ENCODE data around the gene EAF1. TPM values are rescaled to one million over a fixed set of nuclear protein-coding genes. Genes with fewer than 3 reads are reported as not detected.

EAF1 gene
- total RNA-seq, 2 experiments from 2014 or later: 21.6 to 23.8 TPM

DNA sequence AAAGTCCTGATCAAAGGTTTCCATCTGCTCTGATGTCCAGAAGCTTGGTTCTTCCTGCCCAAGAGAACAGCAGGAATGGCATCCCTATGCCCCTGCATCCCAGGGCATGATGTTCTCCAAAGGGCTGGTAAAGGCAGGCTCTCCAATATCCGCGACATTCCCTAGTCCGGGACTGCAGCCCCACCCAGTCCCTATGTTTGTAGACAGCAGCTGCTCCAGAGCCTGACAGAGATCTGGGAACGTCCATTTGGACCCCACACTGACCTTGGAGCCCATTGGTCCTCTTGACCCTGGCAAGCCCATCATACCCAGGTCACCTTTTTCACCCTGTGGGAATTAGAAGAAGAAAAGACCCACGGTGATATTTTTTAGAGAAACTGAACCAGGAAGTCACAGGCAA is 47.8 kb downstream of the EAF1 start:
- H3K36me3 ChIP-seq (ENCODE audit: insufficient read depth, low read length): no peaks in the 10 kb centered on the region
- no peak overlapping the region for H3K4me3 ChIP-seq (ENCODE audit: low read depth, low read length, poor library complexity, severe bottlenecking)
- ChIA-PET CTCF (ENCODE audit: unreplicated experiment) (no interaction called here), POLR2A (interaction anchor here (0.6 kb wide), 1 partner anchor 111 kb away, joined by 4 read pairs; no protein-coding TSS in a partner anchor)
- H3K27ac ChIP-seq (ENCODE audit: low read depth, low read length, poor library complexity, severe bottlenecking): no peak overlapping the region
- intact Hi-C loops (cut with micrococcal nuclease; ENCODE audit: unreplicated experiment): no loop called here
- no TSS peak for BruUV-seq (replicated peaks)
- no peaks in the 10 kb centered on the region for H3K4me1 ChIP-seq (ENCODE audit: insufficient read depth, low read length, poor library complexity, severe bottlenecking)
- H4K20me1 ChIP-seq (ENCODE audit: insufficient read depth, low read length): no peaks in the 10 kb centered on the region
- no peak for TF ChIP-seq EZH2phosphoT487 (IDR thresholded peaks at IDR 0.05; ENCODE audit: borderline replicate concordance, low read depth, low read length)
- TF ChIP-seq, protein P1, sequence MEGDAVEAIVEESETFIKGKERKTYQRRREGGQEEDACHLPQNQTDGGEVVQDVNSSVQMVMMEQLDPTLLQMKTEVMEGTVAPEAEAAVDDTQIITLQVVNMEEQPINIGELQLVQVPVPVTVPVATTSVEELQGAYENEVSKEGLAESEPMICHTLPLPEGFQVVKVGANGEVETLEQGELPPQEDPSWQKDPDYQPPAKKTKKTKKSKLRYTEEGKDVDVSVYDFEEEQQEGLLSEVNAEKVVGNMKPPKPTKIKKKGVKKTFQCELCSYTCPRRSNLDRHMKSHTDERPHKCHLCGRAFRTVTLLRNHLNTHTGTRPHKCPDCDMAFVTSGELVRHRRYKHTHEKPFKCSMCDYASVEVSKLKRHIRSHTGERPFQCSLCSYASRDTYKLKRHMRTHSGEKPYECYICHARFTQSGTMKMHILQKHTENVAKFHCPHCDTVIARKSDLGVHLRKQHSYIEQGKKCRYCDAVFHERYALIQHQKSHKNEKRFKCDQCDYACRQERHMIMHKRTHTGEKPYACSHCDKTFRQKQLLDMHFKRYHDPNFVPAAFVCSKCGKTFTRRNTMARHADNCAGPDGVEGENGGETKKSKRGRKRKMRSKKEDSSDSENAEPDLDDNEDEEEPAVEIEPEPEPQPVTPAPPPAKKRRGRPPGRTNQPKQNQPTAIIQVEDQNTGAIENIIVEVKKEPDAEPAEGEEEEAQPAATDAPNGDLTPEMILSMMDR (conservative IDR thresholded peaks at IDR 0.05; ENCODE audit: low read length): no peak
- no peaks in the 10 kb centered on the region for H3K79me2 ChIP-seq (ENCODE audit: insufficient read depth, low read depth, low read length)
- H3K9me3 ChIP-seq (ENCODE audit: low read length): no peaks in the 10 kb centered on the region
- no peaks in the 10 kb centered on the region for H3K9me2 ChIP-seq (ENCODE audit: insufficient read depth, low read length)
- H2AFZ ChIP-seq (ENCODE audit: low read length): no peak overlapping the region
- H3K4me2 ChIP-seq (ENCODE audit: low read length): no peak overlapping the region
- no peak for DNase-seq (ENCODE audit: low spot score)

DNA sequence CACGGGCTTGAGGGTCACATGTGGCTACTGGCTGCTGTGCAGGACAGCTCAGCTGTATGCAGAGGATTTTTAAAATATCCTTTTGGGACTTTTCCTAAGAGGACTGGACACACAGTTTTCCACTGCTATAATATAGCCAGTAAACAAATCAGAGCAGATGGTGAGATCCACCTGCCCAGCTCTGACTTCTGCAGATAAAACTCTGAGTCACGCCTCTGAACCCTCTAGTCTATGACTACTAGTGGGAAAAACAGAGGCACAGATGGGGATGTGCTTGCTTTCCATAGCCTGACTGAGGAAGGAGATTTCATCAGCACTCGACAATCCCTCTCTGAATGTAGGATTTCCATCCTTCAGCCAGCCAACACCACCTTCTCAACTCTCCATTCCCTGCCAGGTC is 49.0 kb downstream of the EAF1 start:
- no peaks in the 10 kb centered on the region for H3K4me1 ChIP-seq (ENCODE audit: insufficient read depth, low read length, poor library complexity, severe bottlenecking)
- no peaks in the 10 kb centered on the region for H3K9me2 ChIP-seq (ENCODE audit: insufficient read depth, low read length)
- no peak for TF ChIP-seq EZH2phosphoT487 (IDR thresholded peaks at IDR 0.05; ENCODE audit: borderline replicate concordance, low read depth, low read length)
- TF ChIP-seq, protein P1 (conservative IDR thresholded peaks at IDR 0.05; ENCODE audit: low read length): no peak
- intact Hi-C loops (cut with micrococcal nuclease; ENCODE audit: unreplicated experiment): no loop called here
- POLR2A ChIA-PET: no interaction called here
- no peaks in the 10 kb centered on the region for H4K20me1 ChIP-seq (ENCODE audit: insufficient read depth, low read length)
- no peak overlapping the region for H3K27ac ChIP-seq (ENCODE audit: low read depth, low read length, poor library complexity, severe bottlenecking)
- H3K4me3 ChIP-seq (ENCODE audit: low read depth, low read length, poor library complexity, severe bottlenecking): no peak overlapping the region
- no peak overlapping the region for H3K4me2 ChIP-seq (ENCODE audit: low read length)
- H3K36me3 ChIP-seq (ENCODE audit: insufficient read depth, low read length): no peaks in the 10 kb centered on the region
- CTCF ChIA-PET (ENCODE audit: unreplicated experiment): no interaction called here
- H2AFZ ChIP-seq (ENCODE audit: low read length): no peak overlapping the region
- no peaks in the 10 kb centered on the region for H3K9me3 ChIP-seq (ENCODE audit: low read length)
- BruUV-seq (replicated peaks): no TSS peak
- no peaks in the 10 kb centered on the region for H3K79me2 ChIP-seq (ENCODE audit: insufficient read depth, low read depth, low read length)
- no peak for DNase-seq (ENCODE audit: low spot score)

DNA sequence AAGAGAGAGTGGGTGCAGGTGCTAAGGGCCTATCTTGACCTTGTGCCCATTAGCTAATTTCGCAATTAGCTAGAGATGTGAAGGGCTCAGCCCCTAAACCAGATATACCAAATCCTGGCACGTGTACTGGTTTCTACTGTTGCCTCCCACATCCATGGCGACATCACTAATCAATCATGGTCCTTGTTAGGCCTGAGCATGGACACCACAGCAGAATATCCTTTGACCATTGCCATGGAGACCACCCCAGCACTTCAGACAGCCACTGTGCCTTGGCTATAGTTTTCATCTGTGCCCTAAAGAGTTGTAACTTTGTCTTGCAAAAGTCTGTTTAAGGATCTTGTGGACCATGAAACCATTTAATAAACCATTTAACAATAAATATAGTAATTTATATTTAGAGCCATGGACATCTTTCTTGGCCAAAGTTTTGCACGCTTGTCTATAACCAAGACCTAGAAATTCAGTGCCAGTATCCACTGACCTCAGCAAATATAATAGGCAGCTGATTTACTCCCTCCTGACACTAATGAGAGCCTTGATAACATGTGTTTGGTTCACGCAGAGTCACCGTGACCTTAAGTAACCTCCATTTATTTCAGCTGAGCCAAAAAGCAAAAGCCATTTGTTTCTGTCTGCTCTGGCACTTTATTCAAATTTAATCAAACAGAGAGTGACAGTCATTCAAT is 50.7 kb downstream of the EAF1 start:
- no peak for DNase-seq (ENCODE audit: low spot score)
- Histone ChIP-seq H3K9me2 (ENCODE audit: insufficient read depth, low read length) (no peaks in the 10 kb centered on the region), H3K4me1 (ENCODE audit: insufficient read depth, low read length, poor library complexity, severe bottlenecking) (no peaks in the 10 kb centered on the region), H3K4me3 (ENCODE audit: low read depth, low read length, poor library complexity, severe bottlenecking) (no peak overlapping the region), H3K36me3 (ENCODE audit: insufficient read depth, low read length) (no peaks in the 10 kb centered on the region), H3K27ac (ENCODE audit: low read depth, low read length, poor library complexity, severe bottlenecking) (no peak overlapping the region), H3K4me2 (ENCODE audit: low read length) (no peak overlapping the region), H3K9me3 (ENCODE audit: low read length) (no peaks in the 10 kb centered on the region), H3K79me2 (ENCODE audit: insufficient read depth, low read depth, low read length) (no peaks in the 10 kb centered on the region), H4K20me1 (ENCODE audit: insufficient read depth, low read length) (no peaks in the 10 kb centered on the region), H2AFZ (ENCODE audit: low read length) (no peak overlapping the region)
- intact Hi-C loops (cut with micrococcal nuclease; ENCODE audit: unreplicated experiment): no loop called here
- POLR2A ChIA-PET: interaction anchor here (0.7 to 0.9 kb wide), 2 partner anchors 15 to 122 kb away, joined by 3 to 4 read pairs; no protein-coding TSS in a partner anchor
- CTCF ChIA-PET (ENCODE audit: unreplicated experiment): no interaction called here
- no peak for TF ChIP-seq EZH2phosphoT487 (IDR thresholded peaks at IDR 0.05; ENCODE audit: borderline replicate concordance, low read depth, low read length)
- TF ChIP-seq, protein P1 (conservative IDR thresholded peaks at IDR 0.05; ENCODE audit: low read length): no peak
- no TSS peak for BruUV-seq (replicated peaks)

Measured in OCI-LY7 (cell line).